ENCODE data around the gene IL1A. TPM values are rescaled to one million over a fixed set of nuclear protein-coding genes. Genes with fewer than 3 reads are reported as not detected.

The IL1A gene
- total and polyA plus RNA-seq, 7 donors = 0.08 to 0.12 TPM; not detected in 5

DNA sequence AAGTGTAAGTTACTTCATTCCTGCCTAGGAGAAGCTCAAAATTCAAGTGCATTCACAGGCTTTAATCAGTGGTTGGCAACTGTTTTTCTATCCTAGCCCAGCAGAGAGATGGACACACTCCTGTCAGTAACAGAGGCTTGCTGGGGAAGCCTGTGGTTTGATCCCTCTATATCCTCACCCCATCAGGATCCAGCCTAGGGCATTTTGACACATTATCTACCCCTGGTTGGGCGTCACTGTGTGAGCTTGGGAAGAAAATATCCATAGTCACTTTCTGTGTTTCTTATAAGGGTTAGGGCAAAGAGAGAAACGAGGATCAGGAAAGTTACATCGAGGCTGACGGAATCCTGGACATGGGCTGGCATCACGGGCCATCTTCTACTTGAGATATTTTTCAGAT lies 53.5 kb downstream of the IL1A start:
- WGBS, 3 donors = 83 to 92% (median 84%) methylated on average over 5 of the region's 5 CpGs
- Histone ChIP-seq H3K27ac (no peak overlapping the region), H3K9me3 (no peaks in the 10 kb centered on the region), H3K36me3 (ENCODE audit: insufficient read depth in 1 of 2, low read depth in 1 of 2) (no peaks in the 10 kb centered on the region), H3K4me1 (no peaks in the 10 kb centered on the region), H3K27me3 (ENCODE audit: insufficient read depth in 3 of 3, low read length in 2 of 3) (no peaks in the 10 kb centered on the region), H3K4me3 (no peak overlapping the region)
- ATAC-seq (no peak), DNase-seq (no peak)
- intact Hi-C loops (cut with DNase I) = no loop called here
- TF ChIP-seq, protein P1, sequence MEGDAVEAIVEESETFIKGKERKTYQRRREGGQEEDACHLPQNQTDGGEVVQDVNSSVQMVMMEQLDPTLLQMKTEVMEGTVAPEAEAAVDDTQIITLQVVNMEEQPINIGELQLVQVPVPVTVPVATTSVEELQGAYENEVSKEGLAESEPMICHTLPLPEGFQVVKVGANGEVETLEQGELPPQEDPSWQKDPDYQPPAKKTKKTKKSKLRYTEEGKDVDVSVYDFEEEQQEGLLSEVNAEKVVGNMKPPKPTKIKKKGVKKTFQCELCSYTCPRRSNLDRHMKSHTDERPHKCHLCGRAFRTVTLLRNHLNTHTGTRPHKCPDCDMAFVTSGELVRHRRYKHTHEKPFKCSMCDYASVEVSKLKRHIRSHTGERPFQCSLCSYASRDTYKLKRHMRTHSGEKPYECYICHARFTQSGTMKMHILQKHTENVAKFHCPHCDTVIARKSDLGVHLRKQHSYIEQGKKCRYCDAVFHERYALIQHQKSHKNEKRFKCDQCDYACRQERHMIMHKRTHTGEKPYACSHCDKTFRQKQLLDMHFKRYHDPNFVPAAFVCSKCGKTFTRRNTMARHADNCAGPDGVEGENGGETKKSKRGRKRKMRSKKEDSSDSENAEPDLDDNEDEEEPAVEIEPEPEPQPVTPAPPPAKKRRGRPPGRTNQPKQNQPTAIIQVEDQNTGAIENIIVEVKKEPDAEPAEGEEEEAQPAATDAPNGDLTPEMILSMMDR (IDR thresholded peaks at IDR 0.05) = no peak

DNA sequence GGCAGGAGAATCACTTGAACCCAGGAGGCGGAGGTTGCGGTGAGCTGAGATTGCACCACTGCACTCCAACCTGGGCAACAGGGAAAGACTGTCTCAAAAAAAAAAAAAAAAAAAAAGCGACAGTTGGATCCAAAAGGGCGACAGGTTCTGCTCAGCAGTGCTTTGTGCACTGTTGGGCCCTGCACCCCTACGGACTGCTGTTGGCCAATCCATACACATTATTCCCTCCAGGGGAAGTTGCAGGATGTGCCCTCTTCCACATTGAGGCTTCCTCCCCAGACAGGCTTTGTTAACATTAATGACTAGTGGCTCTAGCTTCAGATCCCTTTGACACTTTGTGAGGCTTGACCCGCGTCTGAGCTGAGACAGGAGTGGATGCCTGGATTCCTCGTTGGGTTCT lies 54.1 kb downstream of the IL1A start:
- no peaks in the 10 kb centered on the region for H3K9me3 ChIP-seq
- no peak for ATAC-seq
- WGBS, 3 donors = 76 to 80% (median 79%) methylated on average over 6 to 8 of the region's 8 CpGs
- H3K36me3 ChIP-seq (ENCODE audit: insufficient read depth in 1 of 2, low read depth in 1 of 2) = no peaks in the 10 kb centered on the region
- TF ChIP-seq, protein P1 (IDR thresholded peaks at IDR 0.05) = no peak
- DNase-seq = no peak
- no peaks in the 10 kb centered on the region for H3K27me3 ChIP-seq (ENCODE audit: insufficient read depth in 3 of 3, low read length in 2 of 3)
- H3K4me1 ChIP-seq = no peaks in the 10 kb centered on the region
- H3K27ac ChIP-seq = no peak overlapping the region
- intact Hi-C loops (cut with DNase I) = no loop called here
- no peak overlapping the region for H3K4me3 ChIP-seq

DNA sequence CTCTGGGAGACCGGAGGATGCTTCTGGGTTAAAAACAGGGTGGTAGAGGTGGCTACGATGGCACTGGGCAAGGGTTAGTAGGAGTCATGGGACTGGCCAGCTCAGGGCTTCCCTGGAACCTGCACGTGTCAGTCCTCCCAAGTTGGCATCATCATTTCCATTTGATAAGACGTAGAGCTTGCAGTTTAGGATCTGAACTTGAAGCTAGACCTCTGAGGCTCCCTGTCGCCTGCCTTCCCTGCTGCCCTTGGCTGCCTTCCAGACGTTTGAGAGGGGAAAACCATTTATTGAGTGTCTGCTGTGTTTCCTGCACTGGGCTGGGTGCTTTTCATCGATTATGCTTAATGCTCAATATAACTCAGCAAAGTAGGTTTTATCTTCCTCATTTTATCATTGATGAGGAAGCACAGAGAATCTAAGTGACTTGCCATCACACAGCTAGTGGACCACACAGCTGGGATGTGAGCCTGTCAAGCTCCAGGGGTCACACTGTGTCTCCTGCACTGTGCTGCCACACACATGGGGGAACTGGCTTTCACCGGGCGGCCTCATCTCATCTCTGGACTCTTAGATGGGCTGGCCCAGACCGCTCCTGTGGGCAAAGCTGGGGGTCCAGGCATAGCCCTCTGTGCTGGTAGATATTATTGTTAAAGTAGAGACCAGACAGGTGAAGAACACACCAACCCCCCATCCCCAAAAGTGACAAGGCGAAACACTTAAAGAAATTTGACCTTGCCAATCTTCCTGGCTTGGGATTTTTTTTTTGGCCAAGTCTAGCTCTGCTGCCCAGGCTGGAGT lies 55.7 kb downstream of the IL1A start:
- TF ChIP-seq, protein P1 (IDR thresholded peaks at IDR 0.05) = no peak

DNA sequence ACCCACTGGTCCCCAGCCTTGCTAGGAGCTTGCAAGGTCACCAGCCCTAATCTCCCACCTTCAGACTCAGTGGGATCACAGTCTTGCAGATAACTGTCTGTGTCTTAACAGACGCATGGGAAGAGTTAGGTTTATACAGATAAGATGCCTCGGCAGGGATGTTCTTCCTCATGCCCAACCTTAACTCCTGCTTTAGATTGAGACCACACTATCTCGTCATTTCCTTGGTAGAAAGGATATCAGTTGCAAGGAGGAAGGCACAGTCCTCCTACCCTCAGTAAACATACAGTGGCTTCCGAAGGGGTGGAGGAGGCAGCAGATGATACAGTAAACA lies 56.3 kb downstream of the IL1A start:
- no peak for ATAC-seq

More for the DNA sequence above, 55.7 kb downstream of the IL1A start:
- ATAC-seq = no peak
- no peak overlapping the region for H3K4me3 ChIP-seq
- H3K27ac ChIP-seq = no peak overlapping the region
- no peaks in the 10 kb centered on the region for H3K4me1 ChIP-seq
- H3K27me3 ChIP-seq (ENCODE audit: insufficient read depth in 3 of 3, low read length in 2 of 3) = no peaks in the 10 kb centered on the region
- intact Hi-C loops (cut with DNase I) = loop anchor here in 1 of 2 donors (5.0 kb wide), 1 partner anchor 126 kb away; no protein-coding TSS in a partner anchor
- DNase-seq = no peak
- no peaks in the 10 kb centered on the region for H3K9me3 ChIP-seq
- H3K36me3 ChIP-seq (ENCODE audit: insufficient read depth in 1 of 2, low read depth in 1 of 2) = no peaks in the 10 kb centered on the region
- 56 to 61% (median 56%) methylated on average over 11 of the region's 11 CpGs for WGBS, 3 donors

More for the DNA sequence above, 56.3 kb downstream of the IL1A start:
- no peaks in the 10 kb centered on the region for H3K36me3 ChIP-seq (ENCODE audit: insufficient read depth in 1 of 2, low read depth in 1 of 2)
- 74 to 81% (median 74%) methylated on average over 4 of the region's 4 CpGs for WGBS, 3 donors
- H3K4me1 ChIP-seq = no peaks in the 10 kb centered on the region
- H3K4me3 ChIP-seq = no peak overlapping the region
- no peak overlapping the region for H3K27ac ChIP-seq
- no peaks in the 10 kb centered on the region for H3K27me3 ChIP-seq (ENCODE audit: insufficient read depth in 3 of 3, low read length in 2 of 3)
- intact Hi-C loops (cut with DNase I) = loop anchor here in 1 of 2 donors (5.0 kb wide), 1 partner anchor 126 kb away; no protein-coding TSS in a partner anchor
- TF ChIP-seq, protein P1 (IDR thresholded peaks at IDR 0.05) = no peak
- H3K9me3 ChIP-seq = no peaks in the 10 kb centered on the region
- no peak for DNase-seq

Measured in psoas muscle (tissue), 8 donors.